ENCODE measurements around the gene COL11A2.

Gene COL11A2

DNA sequence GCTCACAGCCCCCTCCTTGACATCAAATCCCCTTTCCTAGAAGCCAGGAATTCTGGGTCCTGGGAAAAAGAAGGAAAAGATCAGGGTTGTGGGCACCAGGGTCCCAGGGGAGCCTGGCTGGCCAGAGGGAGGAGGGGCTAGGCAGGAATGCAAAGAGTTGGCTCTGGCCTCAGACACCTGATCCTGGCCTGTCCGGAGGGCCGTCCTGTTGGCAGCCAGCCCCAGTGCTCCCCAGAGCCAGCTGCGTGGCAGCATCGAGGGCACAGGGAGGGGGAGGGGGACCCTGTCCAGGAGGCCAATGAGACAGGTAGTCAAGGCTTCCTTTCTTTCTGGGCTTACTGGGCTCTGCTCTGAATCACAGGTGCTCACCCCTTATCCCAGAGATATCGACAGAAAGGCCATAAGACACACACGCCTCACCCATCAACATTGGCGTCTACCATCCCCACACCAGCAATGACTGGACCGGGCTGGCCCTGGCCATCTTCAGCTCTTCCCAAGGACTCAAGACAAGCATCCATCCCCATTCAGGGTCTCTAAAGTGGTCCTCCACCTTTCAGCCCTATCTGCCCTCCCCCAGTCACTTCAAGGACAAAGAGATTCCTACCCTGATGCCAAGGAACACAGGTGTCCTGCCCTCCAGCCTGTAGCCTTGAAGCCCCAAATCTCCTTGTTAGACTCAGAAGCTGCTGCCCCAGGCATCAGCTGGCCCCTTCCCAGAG, 723 bp downstream of the COL11A2 start:
- no peak for DNase-seq

DNA sequence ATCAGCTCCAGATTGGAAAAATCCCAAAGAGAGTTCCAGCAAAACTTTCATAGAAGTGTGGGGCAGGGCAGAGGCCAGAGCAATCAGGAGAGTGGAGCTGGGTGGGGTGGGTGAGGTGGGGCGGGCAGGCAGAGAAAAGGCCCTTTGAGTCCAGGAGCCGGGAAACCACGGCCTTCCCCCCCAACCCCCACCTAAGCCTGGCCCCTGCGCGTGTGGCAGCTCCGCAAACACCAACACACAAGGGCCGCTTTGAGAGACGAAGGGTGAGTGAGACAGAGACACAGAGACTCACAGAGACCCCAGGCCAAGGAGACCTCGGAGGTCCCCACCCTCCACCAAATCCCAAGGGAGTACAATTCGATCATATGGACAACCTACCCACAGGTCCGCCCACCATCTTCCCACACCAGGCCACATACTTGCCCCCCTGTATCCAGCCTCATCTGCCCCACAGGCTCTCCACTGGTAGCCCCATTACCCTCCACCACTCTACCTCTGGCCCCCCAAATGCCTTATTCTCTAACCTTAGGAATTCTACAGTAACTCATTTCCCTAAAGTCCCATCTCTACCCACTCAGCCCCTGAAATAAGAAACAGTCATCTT, 1.7 kb downstream of the COL11A2 start:
- no peak for DNase-seq

DNA sequence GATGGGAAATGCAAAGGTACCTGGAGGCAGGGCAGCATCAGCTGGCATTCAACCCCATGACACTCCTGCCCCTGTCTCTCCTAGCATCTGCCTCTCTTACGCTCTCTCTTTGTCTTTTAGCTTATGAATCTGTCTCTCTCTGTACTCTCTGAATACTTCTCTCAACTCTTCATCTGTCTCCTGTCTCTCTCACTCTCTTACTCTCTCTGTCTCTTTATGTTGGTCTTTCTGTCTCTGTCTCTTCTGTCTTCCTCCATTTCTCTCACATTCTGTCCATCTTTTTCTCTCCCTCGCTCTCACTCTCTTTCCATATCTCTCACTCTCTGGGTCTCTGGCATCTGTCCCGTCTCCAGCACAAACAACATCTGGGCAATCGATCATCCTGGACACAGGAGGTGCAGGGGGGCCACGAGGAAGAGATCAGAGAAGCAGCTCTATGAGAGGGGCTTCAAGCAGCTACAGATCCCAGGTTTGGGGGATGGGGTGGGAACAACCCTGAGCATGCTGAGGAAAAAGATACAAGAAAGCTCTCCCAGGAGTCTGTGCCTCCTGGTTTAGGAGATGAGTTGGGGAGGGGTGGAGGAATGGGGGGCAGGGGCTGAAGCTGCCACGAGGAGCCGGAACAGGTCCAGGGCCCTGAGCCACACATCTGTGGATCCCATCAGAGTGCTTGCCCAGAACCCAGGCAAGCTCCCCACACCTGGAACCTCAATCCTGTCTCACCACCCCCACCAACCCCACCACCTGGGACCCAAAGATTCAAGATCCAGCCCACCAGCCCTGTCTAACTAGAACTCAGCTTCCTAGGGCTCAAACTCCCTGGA, 2.4 kb downstream of the COL11A2 start:
- DNase-seq = no peak

DNA sequence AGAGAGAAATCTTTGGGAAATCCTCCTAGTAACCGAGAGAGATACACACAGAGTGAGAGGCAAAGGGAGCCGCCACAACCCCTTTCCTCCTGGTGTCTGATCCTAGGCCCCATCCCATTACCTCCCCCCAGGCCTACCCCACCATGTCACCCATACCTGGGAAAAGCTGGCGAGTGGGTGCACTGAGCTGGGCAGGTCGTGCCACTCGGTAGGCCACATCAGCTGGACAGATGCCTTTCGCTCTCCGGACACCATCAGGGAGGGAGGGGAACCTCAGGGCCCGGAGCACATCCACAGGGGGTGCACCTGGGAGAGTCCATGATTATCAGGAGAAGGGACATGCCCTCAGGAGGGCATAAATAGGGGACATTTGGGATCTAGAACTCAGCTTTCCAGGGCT, 3.1 kb downstream of the COL11A2 start:
- DNase-seq = no peak

DNA sequence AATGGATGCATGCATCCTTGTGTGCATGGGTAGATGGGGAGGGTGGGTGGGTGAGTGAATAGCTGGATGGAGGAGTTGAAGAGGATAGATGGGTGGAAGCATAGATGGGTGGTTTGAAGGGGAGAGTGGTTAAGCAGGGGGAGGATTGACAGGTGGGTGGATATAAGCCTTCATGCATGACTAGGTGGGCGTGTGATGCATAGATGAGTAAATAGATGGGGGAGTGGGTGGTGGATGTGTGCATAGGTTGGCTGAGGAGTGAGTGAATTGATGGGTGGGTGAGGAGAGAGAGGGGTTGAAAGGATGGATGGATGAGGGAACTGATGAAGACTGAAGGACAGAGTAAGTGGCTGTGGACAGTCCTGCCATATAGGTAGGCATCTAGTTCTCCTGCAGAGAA, 4.5 kb downstream of the COL11A2 start:
- no peak for DNase-seq

DNA sequence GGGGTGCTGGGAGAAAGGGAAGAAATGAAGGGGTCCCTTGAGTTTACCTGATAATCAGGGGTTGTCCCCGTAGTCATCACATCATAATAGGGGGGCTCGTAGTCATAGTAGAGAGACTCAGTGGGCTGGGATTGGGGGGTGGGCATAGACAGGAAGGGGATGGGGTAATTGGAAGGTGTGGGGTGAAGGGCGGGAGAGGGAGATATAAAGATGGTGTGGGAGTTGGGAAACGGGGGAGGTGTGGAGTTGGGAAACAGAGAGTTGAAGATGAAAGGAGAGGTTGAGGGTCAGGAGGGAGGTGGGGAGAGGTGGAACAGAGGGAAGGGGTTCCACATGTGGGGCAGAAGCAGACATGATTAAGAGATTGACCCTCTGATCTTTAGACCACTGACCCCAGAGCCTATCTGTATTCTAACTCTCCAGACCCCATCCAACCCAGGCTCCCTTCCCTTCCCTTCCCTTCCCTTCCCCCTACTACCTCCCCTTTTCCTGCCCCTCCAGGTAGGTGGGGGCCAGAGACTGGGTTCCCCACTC, 6.5 kb downstream of the COL11A2 start:
- no peak for DNase-seq

DNA sequence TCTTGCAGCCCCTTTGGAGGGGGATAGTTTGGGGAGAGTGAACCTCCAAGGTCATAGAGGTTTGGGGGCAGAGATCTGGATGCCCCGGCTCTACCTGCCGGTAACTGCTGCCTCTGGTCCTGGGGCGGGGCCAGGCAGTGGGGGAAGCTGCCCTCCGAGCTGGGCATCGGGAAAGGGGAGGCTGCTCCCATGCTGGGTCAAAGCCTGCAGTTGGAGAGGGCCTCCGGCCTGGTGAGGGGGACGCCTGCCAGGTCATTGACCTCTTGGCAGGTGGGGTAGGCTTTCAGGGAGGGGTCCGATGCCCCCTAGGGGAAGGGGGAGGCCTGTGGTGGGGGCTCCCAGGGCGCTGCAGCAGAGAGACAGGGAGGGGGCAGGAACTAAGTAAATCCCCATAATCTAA, 7.1 kb downstream of the COL11A2 start:
- no peak for DNase-seq

DNA sequence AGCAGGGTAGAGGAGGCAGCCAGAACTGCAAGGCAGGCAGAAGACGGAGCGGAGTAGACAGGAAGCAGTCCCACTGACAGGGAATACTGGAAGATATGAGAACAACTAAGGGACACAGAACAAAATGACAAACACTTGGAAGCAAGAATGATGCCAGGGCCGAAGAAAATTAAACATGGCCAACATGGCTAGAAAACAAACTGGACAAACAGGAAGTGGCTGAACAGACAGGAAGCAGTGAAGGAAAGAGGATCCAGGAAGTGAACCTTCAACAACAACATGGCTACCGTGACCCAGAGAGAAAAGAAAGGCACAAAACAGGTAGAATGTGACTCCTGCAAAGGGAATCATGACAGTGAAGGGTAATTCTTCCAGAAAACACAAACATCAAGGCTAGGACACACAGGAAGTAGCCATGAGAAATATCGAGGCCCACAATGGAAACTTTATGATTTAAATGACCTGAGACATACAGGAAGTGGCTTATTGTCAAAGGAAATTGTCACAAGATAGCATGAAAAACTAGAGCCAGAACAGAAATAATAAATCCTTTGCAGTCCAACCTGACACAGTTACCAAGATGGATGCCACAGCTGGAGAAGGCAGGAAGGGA, 9.1 kb downstream of the COL11A2 start:
- no peak for DNase-seq

DNA sequence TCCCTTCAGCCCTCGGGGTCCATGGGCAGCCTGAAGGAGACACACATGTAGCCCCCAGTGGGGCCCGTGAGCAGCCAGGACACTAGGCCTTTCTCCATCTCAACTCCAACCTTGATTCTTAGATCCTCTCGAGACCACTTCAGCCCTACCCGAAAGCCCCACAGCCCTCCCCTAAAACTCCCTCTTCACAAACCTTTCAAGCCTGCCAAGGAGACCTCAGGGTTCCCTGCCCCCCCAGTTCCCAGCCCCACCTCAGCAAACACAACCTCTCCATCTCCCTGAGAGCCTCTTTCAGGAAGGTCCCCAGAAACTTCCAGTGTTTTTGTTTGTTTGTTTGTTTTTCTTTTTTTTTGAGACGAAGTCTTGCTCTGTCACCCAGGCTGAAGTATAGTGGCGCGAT, 11.1 kb downstream of the COL11A2 start:
- no peak for DNase-seq

DNA sequence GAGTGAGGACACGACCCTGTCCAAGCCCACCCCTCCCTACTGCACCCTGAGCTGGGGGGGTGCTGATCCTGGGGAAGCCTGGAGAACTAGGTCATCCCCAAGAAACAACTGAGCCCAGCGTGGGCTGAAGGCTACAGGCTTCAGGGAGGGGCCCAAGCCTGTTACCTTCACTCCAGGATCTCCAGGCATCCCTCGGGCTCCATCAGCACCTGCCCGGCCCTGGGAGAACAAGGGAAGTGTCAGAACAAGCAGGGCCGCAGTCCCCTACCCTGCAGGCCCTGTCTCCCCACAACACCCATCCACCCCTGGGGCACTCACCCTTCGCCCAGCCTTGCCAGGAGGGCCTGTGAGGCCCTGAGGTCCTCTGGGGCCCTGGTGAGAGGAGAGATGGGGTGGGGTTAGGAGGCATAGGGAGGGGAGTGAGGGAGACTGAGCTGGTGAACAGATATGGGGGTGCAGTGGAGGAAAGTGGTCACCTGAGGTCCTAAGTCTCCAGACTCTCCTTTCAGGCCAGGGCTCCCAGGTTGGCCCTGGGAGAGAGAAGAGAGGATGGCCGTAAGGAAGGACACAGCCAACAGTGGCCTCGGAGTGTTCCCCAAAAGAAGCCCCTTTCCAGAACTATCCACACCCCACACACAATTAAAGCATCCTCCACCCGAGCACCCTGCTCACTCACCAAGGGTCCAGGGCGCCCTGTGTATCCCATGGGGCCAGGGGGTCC, 13.4 kb downstream of the COL11A2 start:
- DNase-seq = no peak

DNA sequence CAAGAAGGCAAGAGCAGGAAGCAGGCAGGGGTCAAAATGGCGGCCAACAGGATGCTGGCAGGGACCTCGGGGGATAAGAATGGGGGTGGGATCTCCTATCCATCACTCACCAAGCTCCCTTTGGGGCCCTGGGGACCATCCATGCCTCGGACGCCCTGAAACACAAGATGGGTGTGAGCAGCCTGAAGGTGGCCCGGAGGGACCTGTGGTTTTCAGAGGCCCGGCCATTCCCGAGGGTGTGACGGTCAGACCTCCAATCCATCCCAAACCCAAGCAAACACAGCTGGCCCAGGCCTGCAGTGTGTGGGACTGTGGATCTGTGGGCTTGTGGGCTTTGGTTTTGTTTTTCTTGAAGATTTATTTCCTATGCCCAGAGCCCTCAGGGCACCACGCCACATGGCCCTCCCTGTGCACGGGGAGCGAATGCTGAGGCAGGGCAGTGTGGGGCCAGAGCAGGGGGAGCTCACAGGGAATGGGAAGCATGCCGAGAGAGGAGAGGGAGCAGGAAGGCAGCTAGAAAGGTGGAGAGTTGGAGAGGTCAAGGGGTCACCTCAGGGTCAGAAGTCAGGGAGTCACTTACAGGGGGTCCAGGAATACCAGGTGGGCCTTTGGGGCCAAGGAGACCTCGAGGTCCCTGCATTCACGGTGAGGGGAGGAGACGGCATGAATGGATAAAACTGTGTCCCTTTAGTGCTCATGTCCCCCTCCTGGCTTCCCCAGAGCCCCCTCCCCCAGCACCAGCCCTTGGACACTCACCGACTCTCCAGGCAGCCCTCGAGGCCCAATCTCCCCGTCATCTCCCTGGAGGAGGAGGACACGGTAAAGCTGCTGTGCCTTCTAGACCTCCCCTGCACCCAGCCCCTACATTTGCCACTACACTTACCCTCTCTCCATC, 14.5 kb downstream of the COL11A2 start:
- no peak for DNase-seq

DNA sequence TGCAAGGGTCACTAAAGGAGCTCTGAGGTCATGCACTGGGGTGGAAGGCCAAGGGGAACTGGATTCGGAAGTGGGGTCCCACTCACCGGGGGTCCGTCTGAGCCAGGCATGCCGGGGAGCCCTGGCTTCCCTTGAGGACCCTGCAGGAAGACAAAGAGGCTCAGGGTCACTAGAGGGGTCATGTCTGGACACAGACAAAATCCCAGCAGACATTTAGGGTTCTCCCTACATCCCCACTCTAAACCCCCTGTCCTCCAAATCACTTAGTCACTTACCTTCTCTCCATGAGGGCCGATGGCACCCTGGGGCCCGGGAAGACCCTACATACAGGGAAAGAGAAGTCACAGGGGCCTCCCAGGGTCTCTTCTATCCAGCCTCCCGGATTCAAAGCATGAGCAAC, 15.4 kb downstream of the COL11A2 start:
- DNase-seq = no peak

DNA sequence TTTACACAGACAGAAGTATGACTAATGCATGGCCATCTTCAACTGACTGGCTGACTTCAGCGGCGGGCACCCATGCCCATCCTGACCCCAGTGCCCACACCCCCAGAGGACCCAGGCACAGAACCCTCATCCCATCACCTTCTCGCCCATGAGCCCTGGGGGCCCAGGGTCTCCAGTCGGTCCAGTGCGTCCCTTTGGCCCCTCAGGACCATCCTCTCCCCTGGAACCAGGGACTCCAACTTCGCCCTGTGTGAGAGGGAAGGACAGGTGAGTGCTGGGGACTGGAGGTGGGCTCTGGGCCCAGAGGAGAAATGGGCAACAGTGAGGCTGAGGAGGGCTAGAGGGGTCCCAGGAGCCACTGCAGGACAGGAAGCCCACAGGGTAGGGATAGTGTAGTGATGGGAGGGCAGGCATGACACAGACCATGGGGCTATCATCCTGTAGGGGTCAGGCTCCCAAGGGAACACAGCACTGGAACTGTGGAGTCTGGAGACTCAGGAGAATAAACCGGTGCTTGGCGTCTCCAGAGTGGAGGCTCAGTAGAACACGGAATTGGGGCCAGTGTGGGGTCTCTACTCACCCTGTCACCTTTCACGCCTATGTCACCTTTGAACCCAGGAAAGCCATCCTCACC, 16.7 kb downstream of the COL11A2 start:
- DNase-seq = no peak

DNA sequence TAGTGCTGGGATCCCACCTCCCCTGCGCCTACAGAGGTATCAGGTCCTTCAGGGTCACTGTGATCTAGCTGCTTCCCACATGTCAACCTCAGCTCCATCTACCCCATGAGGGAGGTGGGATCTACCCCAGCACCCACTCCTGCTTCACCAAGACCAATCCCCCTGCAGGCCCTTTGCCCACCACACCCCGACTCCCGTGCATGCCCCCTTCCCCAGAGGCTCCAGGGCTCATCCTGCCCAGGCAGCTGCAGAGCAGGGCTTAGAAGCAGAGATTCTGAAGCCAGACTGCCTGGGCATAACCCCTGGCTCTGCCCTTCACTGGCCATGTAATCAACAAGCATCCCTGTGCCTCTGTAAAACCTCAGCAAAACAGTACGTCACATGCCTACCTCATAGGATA, 17.5 kb downstream of the COL11A2 start:
- DNase-seq = no peak

DNA sequence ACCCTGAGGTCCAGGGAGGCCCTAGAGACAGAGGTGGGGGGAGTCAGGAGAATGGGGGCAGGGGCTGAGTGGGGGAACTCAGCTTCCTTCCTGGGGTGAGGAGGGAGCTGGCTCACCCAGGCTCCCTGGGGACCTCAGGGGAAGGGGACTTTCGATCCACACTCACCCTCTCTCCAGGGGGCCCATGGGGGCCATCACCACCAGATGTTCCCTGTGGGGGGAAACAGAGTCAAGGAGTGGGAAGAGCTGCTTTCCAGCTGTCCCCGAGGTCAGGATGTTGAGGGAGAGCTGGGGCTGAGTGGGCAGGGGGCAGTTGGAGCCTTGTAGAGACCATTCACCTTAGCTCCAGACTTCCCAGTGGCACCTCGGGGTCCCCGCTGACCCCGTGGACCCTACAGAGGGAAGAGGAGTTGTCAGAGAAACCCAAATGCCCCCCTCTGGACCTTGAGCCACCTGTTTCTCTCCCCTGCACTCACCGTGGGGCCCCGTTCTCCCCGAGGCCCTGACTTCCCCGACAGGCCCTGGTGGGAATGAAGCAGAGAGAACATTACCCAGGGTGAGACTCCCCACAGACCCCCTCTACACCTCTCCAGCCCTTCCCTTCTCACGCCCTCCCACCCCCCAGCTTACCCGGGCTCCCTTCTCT, 18.6 kb downstream of the COL11A2 start:
- DNase-seq = no peak

DNA sequence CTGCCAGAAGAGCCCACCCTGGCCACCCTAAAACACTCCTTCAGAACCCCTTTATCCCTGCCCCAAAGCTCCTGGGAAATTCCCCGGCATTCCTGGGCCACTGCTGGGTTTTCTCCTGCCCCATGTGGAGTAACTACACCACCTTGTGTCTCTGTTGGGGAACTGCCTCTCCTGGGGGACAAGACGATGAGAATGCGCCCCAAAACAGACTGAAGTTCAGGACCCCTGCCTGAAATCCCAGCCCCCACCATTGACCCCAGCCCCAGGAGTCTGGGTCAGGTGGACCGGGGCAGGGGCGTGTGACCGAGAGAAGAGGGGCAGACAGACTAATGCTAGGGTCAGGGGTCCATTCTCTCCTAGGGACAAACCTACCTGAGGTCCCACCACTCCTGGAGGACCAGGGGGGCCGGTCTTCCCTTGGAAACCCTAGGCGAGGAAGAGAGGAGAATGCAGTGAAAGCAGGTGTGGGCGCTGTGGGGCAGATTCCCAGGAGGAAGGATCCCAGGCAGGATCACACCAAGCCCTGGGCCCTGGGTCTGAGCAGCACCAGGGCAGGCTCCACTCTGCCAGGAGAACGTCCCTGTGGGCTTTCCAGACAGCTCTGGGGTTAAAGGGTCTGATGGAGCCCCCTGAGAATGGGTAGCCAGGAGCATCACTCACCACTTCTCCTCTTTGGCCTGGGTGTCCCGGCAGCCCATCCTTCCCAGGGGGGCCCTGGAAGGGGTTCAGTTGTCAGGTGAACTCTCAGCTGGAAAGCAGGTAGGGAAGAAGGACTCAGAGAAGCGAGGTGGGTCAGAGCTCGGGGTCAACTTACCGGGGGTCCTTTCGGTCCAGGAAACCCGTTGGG, 19.4 kb downstream of the COL11A2 start:
- DNase-seq = no peak

DNA sequence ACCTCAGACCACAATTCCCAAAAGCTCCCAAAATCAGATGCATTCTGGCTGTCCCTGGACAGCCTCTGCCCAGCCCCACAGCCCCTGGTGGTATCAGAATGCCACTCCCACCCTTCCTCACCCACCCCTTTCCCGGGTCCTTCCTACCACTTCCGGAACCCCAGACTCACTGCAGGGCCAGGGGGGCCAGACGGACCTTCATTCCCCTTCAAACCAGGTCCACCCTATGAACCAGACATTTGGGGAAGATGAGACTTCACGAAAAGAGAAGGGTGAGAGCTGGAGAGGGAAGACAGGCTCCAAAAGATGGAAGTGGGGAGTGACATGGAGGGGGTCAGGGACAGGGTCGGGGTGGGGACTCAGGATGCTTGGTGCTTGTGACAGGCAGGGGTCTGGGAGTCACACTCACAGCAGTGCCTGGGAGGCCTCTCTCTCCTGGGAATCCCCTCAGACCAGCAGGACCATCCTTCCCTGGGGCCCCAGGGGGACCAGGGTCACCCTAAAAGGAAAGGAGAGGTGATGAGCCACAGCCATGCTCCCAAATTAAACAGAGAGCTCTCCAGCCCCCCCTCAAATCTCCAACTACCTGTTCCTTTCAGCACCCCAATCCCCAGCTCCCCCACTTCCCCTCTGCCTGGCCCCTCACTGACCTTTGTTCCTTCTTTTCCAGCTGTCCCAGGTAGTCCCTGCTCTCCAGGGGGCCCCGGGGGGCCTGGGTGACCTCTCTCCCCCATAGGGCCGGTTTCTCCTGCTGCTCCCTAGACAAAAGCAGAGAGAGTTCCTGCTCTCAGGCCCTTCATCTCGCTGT, 20.2 kb downstream of the COL11A2 start:
- DNase-seq = no peak

DNA sequence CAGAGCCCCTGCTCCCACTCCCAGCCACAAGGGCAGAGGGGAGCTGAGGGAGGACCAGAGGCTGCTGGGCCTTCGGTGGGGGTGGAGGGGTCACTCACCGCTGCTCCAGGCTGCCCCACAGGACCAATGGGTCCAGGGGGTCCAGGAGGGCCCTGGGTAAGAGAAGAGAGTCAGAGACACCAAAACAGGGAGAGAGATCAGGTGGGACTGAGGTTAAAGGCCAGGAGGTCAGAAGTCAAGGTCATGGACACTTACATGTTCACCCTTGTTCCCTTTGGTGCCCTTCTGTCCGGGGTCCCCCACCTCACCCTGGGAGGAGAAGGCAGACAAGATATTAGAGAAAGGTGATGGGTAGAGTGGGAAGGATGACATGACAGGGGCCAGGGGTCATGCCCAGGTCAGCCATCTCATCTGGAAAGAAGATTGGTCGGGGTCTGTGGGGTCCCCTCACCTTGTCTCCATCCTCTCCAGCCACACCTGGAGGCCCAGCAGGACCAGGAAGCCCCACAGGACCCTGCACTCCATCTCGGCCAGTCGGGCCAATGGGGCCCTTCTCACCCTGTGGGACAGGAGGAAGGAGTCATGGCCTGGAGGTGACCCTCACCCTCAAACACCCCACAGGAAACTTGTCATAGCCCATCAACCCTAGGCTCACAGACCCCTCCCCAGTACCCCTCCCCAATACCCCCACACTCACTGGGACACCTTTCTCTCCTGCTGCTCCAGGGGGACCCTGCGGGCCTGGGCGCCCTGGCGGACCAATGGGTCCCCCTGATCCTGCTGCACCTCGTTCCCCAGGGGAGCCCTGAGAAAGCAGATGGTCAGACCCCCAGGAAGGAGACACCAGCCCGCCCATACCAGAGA, 21.0 kb downstream of the COL11A2 start:
- no peak for DNase-seq
